NCI-H524 (cell line): ENCODE measurements around the gene DNAH7.

Experiments
- DNase-seq, 2 experiments: peaks; one replicate each; lab custom pipeline; 2025; lab: John Stamatoyannopoulos, UW

DNAH7 gene

DNA sequence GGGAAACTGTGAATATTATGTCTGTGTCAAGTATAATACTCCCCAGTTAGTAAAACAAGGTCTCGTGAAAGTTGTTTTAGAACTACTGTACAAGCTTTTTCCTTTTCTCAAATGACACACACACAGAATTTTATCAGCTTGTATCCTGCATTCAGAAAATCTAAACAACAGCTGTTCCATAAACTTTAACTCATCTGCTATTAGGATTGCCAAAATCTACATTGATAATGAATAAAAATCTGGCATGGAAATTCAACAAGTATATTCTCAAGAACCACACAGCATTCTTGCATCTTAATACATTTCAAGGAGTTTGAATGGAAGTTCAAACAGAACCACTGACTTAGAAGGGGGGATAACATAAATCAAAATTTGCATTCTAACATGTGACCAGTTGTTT is 260.4 kb downstream of the DNAH7 start:
- DNase-seq: no peak

- DNase-seq: no peak
These were observed 263.2 kb downstream of the DNAH7 start for GRCh38 chr2:195805283-195805976.

GRCh38 chr2:195795879-195796278 is 272.8 kb downstream of the DNAH7 start:
- DNase-seq: no peak

DNA sequence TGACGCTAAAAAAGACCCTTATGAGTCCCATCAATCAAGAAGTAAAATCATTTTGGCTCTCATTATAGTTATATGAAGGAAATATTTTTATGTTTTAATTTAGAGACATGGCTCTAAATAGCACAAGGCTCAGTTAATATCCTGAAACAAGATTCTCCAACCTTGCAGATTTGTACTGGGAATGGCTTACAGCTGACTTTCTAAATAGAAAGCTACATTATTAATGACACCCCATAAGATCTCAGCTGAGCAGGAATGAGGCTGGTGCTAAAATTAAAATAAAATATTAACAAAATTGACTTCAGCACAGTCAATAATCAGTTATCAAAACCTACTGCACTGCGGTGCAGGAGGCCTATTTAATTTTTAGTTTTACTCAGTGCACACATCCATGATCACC is 274.8 kb downstream of the DNAH7 start:
- no peak for DNase-seq

GRCh38 chr2:195782156-195782555 is 286.5 kb downstream of the DNAH7 start:
- no peak for DNase-seq

DNA sequence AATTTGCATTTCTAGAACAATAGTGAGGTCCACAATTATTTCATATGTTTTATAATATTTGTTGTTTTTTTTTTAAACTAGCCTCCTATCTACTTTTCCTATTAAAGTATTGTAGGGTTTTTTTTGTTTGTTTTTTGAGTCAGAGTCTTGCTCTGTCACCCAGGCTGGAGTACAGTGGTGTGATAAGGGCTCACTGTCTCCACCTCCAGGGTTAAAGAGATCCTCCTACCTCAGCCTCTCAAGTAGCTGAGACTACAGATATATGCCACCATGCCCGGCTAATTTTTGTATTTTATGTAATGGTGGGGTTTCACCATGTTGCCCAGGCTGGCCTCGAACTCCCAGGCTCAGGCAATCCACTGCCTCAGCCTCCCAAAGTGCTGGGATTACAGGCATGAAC is 289.1 kb downstream of the DNAH7 start:
- DNase-seq: no peak

DNA sequence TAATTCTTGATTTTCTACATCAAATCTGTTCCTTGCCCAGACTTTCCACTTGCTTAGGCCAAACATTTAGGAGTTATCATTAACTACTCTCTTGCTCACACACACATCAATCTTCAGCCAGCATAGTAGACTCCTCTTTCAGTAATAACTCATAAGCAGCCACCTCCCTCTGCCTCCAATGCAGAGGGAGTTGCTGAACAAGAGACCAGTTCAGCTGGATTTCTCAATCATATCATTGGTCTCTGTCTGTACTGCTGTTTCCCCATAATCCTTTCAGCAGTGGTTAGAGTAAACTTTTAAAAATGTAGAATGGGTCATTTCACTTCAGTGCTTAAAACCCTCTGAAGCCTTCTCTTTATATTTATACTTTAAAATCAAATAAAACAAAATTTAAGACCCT is 298.7 kb downstream of the DNAH7 start:
- no peak for DNase-seq

GRCh38 chr2:195768431-195768830 is 300.2 kb downstream of the DNAH7 start:
- DNase-seq: no peak

- DNase-seq: no peak
These were observed 301.9 kb downstream of the DNAH7 start for GRCh38 chr2:195766691-195767090.

DNA sequence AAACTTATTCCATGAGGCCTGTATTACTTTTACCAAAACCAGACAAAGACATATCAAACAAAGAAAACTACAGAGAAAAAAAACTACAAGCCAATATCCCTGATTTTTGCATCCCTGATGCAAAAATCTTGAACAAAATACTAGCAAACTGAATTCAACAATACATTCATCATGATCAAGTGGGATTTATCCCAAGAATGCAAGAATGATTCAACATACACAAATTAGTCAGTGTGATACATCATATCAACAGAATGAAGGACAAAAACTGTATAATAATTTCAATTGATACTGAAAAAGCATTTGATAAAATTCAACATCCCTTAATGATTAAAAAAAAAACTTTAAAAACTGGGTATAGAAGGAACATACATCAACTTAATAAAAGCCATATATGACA is 304.8 kb downstream of the DNAH7 start:
- no peak for DNase-seq

GRCh38 chr2:195759877-195760276 is 308.8 kb downstream of the DNAH7 start:
- no peak for DNase-seq

GRCh38 chr2:195758846-195759245 is 309.8 kb downstream of the DNAH7 start:
- DNase-seq: no peak

- no peak for DNase-seq
These were observed 312.3 kb downstream of the DNAH7 start for GRCh38 chr2:195756218-195756942.

DNA sequence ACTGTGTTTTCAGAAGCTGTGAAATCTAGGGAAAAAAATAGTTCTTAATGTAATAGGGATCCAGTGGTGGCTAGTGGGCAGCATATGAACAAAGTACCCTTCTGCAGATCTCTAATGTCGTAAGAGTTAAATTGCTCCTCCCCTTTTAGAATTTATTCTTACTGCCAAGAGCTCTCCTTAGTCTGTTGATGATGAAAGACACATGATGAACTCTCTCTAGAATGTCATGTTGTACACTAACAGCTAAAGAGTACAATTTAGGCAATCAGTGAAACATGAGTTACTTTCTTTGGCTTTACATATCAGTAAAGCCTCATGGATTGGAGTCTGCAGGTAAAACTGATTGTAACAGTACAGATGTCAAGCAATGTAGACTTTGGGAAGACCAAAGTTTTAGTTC is 327.4 kb downstream of the DNAH7 start:
- no peak for DNase-seq

- DNase-seq: no peak
These were observed 330.9 kb downstream of the DNAH7 start for GRCh38 chr2:195737511-195738325.

- DNase-seq: no peak
These were observed 333.3 kb downstream of the DNAH7 start for GRCh38 chr2:195735347-195735746.

GRCh38 chr2:195734931-195735330 is 333.7 kb downstream of the DNAH7 start:
- DNase-seq: no peak

DNA sequence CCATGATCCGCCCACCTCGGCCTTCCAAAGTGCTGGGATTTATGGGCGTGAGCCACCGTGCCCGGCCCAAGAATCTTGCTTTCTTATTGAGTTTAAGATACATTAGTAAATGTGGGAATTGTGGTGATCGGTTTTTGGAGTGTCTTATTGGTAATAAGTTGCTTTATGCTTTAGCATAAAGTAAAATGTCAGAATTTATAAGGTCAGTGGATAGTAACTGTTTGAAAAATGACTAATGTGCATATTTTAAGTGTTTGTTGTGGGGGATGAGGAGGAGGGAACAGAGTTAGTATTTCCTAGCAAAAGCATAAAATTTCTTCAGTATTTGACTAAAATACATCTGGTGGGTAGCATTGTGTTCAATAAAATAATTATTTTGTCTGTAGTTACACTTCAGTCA is 334.2 kb downstream of the DNAH7 start:
- no peak for DNase-seq

DNA sequence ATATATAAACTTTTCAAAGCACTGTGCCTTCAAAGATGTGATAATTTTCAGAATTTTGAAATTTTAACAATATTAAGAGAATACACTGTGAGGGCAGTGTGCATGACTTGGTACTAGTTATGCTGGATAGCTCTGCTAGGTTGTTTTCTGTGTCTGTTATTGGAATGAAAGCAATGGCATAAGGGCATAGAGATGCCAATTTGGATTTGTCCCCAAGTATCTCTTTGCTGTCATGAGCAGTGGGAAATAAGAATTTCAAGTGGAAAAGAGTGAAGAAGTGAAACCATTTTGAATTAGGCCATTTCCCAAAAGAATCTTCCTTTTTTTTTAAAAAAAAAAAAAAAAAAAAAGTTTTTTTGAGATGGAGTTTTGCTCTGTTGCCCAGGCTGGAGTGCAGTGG is 334.8 kb downstream of the DNAH7 start:
- DNase-seq: no peak

DNA sequence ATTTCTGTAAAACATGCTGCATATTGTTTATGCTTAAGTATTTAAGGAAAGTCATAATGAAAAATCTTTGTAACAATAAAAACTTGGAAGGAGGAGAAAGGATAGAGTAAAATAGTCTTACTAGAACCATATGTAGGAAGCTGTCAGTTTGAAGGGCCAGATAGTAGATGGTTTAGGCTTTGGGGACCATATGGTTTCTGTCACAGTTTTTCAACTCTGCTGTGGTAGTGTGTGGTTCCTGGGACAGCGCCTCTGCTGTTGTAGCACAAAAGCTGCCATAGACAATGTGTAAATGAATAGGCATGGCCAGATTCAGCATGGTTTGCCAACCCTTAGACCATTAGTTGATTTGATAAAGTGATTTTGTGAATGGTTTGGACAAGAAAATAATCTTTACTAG is 336.1 kb downstream of the DNAH7 start:
- no peak for DNase-seq

- DNase-seq: no peak
These were observed 337.7 kb downstream of the DNAH7 start for GRCh38 chr2:195730912-195731311.

- DNase-seq: no peak
These were observed 341.5 kb downstream of the DNAH7 start for GRCh38 chr2:195727106-195727505.

GRCh38 chr2:195722075-195722474 is 346.6 kb downstream of the DNAH7 start:
- DNase-seq: no peak
